ENCODE measurements around the gene RAE1.

DNA sequence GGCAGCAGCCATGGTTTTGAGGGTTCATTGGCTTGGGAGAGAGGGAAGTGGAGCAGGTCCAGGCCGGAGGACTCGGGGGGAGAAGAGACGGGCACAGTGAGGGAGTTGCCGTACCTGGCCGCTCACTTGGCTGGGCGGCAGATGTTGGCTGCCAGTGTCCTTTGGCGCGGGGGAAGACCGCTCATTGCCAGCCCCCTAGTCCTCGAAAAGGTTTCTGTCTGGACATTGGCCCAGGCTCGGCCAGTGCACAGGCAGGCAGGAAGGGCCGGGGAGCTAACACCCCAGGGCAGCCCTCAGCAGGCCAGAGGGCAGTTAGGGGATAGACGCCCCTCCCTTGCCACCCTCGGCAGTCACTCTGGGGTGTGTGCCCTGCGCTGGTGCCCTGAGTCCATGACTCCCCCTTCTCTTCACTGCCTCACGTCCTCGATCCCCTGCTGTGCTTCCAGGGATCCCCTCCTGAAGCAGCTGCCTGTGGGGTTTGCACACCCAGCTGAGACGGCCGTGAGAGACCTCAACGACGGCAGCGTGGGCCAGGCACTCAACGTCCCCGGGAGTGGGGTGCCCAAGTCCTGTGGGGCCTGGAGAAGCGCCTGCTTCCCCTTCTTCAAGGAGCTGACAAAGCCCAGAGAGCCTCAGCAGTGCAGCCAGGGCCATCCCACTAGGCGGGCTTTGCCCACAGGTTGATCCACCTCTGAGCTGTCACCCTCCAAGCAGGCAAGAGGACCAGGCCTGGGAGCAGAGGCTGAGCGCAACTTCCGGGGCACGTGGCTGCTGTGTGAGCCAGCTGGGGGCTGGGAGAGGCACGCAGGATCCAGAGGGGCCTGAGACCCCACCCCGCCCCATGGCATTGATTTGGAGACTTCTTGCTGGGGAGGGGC is 60.6 kb downstream of the RAE1 start:
- TF ChIP-seq CTCF (IDR thresholded peaks at IDR 0.05; ENCODE audit: poor library complexity) (no peak), EZH2 (IDR thresholded peaks at IDR 0.05; ENCODE audit: borderline replicate concordance) (no peak)
